HG03039 (cell line): ENCODE data around the gene P2RX2.

Source experiments
- ATAC-seq: cut with Tn5 transposase; IDR thresholded peaks from one replicate; pipeline ENCODE4 v1.9.1; 2021; ENCODE audit warnings: mild to moderate bottlenecking, moderate library complexity; ENCODE audit not compliant: unreplicated experiment

The P2RX2 gene

DNA sequence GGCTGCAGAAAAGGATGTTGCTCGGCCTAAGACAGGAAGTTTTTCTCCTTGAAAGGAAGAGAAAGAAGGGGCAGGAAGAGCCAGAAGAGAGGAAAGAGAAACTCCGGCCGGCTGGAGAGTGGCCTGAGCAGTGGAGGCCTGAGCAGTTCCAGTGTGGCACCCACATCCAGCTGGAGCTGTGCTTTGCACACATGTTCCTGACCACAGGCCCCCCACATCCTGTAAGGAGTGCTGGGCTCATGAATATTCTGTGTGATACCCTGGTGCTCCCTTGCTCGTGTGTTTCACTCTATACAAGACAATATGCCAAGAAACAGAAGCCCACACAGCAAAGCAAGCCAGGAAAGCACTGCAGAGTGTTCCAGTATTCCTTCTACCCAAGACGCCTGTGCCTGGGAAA lies 41.5 kb downstream of the P2RX2 start:
- ATAC-seq: no peak

- no peak for ATAC-seq
Observed at GRCh38 chr12:132660996-132661395, 42.4 kb downstream of the P2RX2 start.

GRCh38 chr12:132661972-132662371 lies 43.4 kb downstream of the P2RX2 start:
- no peak for ATAC-seq

GRCh38 chr12:132662901-132663755 lies 44.6 kb downstream of the P2RX2 start:
- no peak for ATAC-seq

GRCh38 chr12:132664206-132665148 lies 45.9 kb downstream of the P2RX2 start:
- ATAC-seq: no peak

GRCh38 chr12:132665149-132665491 lies 46.5 kb downstream of the P2RX2 start:
- no peak for ATAC-seq

DNA sequence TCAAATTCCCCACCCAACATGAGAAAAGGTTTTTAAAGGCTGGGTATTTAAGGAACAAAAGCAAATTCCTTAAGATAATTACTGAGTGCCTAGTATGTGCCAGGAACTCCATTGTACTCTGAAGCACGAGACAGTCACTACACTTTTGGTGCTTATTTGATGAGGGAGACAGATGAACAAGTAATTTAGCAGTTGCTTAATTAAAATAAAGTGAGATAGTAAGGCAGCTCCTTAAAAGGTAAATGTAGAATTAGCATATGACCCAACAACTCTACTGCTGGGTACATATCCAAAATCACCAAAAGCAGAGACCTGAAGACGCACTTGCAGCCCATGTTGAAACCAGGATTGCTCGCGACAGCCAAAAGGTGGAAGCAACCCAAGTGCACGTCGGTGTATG lies 47.2 kb downstream of the P2RX2 start:
- ATAC-seq: no peak

DNA sequence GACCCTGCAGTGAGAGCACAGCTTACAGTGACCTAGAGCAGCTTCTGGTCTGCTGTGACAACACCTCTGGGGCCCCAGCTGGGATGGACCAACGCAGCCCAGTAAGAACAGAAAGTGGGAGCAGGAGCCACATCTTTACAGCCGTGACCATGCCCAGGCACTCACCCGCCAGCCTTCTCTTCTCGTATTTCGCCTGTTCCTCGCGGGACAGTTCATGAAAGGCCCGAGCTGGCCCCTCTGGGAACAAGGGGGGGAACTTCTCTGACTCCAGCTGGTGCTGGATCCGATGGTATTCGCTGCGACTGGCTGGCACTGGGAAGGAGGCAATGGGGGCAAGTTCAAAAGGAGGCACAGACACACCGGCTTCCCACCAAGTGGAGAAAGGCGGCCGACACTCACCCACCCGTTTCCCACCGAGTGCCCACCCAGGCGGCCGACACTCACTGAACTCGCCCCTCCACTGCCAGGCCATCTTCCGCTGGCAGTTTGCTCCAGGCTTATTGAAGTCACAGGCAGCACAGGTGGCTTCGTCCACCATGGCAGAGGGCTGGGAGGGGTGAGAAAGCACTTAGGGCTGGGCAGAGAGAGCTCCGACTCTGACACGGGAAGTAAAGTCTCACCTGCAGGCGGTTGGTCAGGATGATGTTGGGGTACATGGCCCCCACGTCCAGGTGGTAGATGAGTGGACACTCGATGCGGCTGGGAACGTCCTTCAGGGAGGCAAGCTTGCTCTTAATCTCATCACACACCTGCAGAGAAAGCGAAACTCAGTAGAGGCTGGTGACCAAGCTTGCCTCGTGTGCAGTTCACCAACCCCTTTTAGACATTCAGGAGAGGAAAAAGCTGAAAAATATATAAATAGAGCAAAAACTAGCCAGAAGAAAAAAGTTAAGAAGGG lies 49.9 kb downstream of the P2RX2 start:
- no peak for ATAC-seq

- no peak for ATAC-seq
Observed at GRCh38 chr12:132669166-132669879, 50.7 kb downstream of the P2RX2 start.
